Activated CD8-positive, alpha-beta T cell treated with anti-CD3 and anti-CD28 coated beads for 36 hours (primary cell): ENCODE measurements around the gene WDHD1. TPM values are rescaled to one million over a fixed set of nuclear protein-coding genes. Genes with fewer than 3 reads are reported as not detected.

Experiments
- ATAC-seq: fragments of 200-7000 bp; cut with Tn5 transposase; one replicate; pipeline ENCODE4 v1.10.0; 2021; ENCODE audit warnings: mild to moderate bottlenecking, moderate library complexity
- CTCF ChIA-PET: fragments of 350-600 bp; sonication (Branson Sonifier 250); formaldehyde crosslinking; loops from one replicate; lab custom pipeline; 2021; ENCODE audit warnings: antibody characterized with exemption; lab: Charles Lee
- POLR2A ChIA-PET: fragments of 350-600 bp; sonication (Branson Sonifier 250); formaldehyde crosslinking; loops from one replicate; lab custom pipeline; 2021; ENCODE audit warnings: antibody characterized with exemption; lab: Charles Lee
- DNase-seq: peaks from one replicate; pipeline ENCODE4 v3.0.0-alpha.2; 2020
- H3K27ac Mint-ChIP-seq: one replicate; pipeline ENCODE4 v1.8.0; 2021; ENCODE audit warnings: mild to moderate bottlenecking, mixed read lengths
- H3K27me3 Mint-ChIP-seq: one replicate; pipeline ENCODE4 v1.8.0; 2021; ENCODE audit warnings: mixed read lengths
- H3K36me3 Mint-ChIP-seq: one replicate; pipeline ENCODE4 v1.8.0; 2021; ENCODE audit warnings: low read depth, mixed read lengths
- H3K4me1 Mint-ChIP-seq: one replicate; pipeline ENCODE4 v1.8.0; 2021; ENCODE audit warnings: low read depth, mixed read lengths
- H3K4me3 Mint-ChIP-seq: one replicate; pipeline ENCODE4 v1.8.0; 2021; ENCODE audit warnings: mild to moderate bottlenecking, moderate library complexity, mixed read lengths
- H3K9me3 Mint-ChIP-seq: one replicate; pipeline ENCODE4 v1.8.0; 2021; ENCODE audit warnings: mixed read lengths
- intact Hi-C: fragments of 100-400 bp; cut with micrococcal nuclease; formaldehyde crosslinking; loops from one replicate; pipeline ENCODE4 v1.10.0; 2022
- total RNA-seq, 2 experiments: library from RNA; stranded (reverse); gene quantifications; one replicate each; pipeline ENCODE4 v1.2.3, GENCODE V29; 2021
- TF ChIP-seq, protein P1 (sequence below): fragments of 200-600 bp; IDR thresholded peaks from one replicate; pipeline ENCODE4 v1.8.0; 2022; ENCODE audit warnings: antibody characterized with exemption, mild to moderate bottlenecking

The WDHD1 gene
- total RNA-seq, 2 experiments from 2014 or later, result 59.8 to 68.4 TPM

DNA sequence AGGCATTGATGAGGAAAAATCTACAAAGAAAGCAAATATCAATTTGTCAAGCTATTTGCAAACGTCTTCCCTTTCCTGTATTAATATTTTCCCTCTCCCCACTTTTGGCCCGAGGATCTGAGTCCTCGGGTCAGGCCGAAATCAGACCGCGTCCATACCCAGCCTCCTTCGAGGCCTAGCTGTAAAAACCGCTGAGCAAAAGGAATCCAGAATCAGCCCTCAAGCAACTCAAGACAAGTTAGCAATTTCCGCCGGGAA is 24.2 kb upstream of the WDHD1 start:
- ChIA-PET POLR2A (interaction anchor here (0.6 to 3.4 kb wide), 19 partner anchors 9 to 1528 kb away, joined by 3 to 61 read pairs (median 6); partner anchors contain the start of genes DLGAP5, GCH1, LGALS3 and SOCS4), CTCF (interaction anchor here (0.6 to 3.1 kb wide), 25 partner anchors 9 to 395 kb away, joined by 3 to 50 read pairs (median 6); partner anchors contain the start of genes SOCS4 and WDHD1)
- H3K9me3 Mint-ChIP-seq, result no peaks in the 10 kb centered on the region
- intact Hi-C loops, result loop anchor here (2.0 kb wide), 1 partner anchor 24 kb away; the partner anchor contains the start of genes SOCS4 and WDHD1
- peaks cover 34% of the 10 kb centered on the region for H3K4me1 Mint-ChIP-seq
- ATAC-seq, result peak; percentile 7
- no peaks in the 10 kb centered on the region for H3K27me3 Mint-ChIP-seq
- TF ChIP-seq, protein P1, sequence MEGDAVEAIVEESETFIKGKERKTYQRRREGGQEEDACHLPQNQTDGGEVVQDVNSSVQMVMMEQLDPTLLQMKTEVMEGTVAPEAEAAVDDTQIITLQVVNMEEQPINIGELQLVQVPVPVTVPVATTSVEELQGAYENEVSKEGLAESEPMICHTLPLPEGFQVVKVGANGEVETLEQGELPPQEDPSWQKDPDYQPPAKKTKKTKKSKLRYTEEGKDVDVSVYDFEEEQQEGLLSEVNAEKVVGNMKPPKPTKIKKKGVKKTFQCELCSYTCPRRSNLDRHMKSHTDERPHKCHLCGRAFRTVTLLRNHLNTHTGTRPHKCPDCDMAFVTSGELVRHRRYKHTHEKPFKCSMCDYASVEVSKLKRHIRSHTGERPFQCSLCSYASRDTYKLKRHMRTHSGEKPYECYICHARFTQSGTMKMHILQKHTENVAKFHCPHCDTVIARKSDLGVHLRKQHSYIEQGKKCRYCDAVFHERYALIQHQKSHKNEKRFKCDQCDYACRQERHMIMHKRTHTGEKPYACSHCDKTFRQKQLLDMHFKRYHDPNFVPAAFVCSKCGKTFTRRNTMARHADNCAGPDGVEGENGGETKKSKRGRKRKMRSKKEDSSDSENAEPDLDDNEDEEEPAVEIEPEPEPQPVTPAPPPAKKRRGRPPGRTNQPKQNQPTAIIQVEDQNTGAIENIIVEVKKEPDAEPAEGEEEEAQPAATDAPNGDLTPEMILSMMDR, result no peak
- DNase-seq, result no peak
- peaks cover 29% of the 10 kb centered on the region for H3K36me3 Mint-ChIP-seq
- H3K4me3 Mint-ChIP-seq, result peak overlapping the region; percentile 85
- peak overlapping the region; percentile 95 for H3K27ac Mint-ChIP-seq

DNA sequence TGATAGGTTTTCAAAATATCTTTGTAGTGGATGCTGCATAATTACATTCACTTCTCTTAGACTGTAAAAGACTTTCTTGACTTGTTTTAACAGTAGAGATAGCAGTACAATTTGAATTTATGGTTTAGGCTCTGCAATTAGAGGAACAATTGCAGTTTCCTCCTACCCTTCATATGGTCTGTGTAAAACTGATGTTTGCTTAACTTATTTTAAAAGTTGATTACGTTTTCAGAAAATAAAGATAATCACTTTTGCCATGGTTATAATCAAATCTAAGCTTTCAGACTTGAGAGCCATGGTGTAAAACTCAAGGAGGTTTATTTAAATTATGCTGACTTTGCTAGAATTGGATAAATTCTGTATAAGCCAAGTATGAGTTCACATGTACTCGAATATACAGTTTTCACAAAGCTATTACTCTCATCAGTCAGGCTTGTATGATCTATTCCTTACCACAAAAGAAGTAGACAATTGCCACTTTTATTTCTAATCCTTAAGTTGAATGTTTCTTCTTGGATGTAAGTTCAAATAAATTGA is 22.1 kb upstream of the WDHD1 start:
- ChIA-PET CTCF (interaction anchor here (0.9 kb wide), 1 partner anchor 17 kb away, joined by 3 read pairs; no protein-coding TSS in a partner anchor), POLR2A (interaction anchor here (1.6 kb wide), 1 partner anchor 22 kb away, joined by 5 read pairs; the partner anchor contains the start of genes SOCS4 and WDHD1)
- no peak for DNase-seq
- no peak for ATAC-seq
- intact Hi-C loops, result no loop called here
- H3K27ac Mint-ChIP-seq, result no peak overlapping the region
- no peaks in the 10 kb centered on the region for H3K9me3 Mint-ChIP-seq
- no peak overlapping the region for H3K4me3 Mint-ChIP-seq
- H3K27me3 Mint-ChIP-seq, result no peaks in the 10 kb centered on the region
- peaks cover 20% of the 10 kb centered on the region for H3K36me3 Mint-ChIP-seq
- TF ChIP-seq, protein P1, result no peak
- H3K4me1 Mint-ChIP-seq, result peaks cover 34% of the 10 kb centered on the region

DNA sequence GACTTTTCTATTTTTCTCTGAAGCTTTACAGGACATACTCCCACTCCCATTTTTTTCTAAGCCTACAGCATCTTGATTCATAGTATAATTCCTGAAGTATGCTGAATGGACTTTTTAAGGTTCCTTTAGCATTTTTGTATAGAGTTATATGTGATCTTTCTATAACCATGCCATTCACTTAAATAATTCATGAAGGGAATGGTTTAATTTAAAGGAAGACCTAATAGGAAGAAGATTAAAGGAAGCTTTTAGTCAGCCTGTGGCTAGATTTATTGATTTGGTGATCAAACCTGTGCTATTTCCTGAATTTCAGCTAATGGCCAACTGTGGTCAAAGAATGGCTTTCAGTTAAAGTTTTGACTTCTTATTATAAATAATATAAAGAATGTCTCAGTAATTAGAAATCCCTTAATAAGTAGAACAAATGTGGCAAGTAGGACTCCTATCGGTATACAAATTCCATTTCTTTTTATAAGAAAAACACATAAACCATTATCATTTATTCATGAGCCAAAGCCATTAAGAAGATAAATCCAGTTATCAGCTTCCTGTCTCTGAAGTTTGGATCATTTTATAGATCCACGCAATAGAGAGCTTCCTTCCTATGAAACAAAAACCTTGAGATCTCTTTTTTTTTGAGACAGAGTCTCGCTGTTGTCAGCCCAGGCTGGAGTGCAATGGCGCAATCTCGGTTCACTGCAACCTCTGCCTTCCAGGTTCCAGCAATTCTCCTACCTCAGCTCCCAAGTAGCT is 20.6 kb upstream of the WDHD1 start:
- POLR2A ChIA-PET, result interaction anchor here (0.6 to 1.7 kb wide), 5 partner anchors 10 to 88 kb away, joined by 3 to 7 read pairs (median 3); partner anchors contain the start of genes SOCS4 and WDHD1
- ATAC-seq, result no peak

DNA sequence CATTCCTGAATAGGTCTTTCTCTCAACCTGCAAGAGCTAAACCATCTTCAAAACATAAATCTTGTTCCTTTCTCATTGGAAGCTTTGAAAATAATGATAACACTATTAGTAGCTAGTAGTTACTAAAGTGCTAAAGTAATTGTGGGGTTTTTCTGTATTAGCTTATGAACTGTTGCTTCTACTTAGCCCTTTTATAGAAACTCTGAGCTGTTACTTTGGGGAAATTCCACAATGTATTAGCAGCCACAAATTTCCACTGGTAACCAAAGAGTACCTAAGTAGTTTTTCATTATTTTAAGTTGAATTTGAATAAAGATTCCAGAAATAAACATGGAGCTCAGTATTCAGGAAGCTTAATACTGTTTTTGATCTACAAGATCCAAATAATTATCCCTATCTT is 18.2 kb upstream of the WDHD1 start:
- no peak for DNase-seq
- POLR2A ChIA-PET, result interaction anchor here (0.9 to 2.7 kb wide), 3 partner anchors 9 to 18 kb away, joined by 3 to 15 read pairs (median 6); partner anchors contain the start of genes SOCS4 and WDHD1
- Mint-ChIP-seq H3K36me3 (peaks cover 15% of the 10 kb centered on the region), H3K4me3 (no peak overlapping the region), H3K27ac (peak overlapping the region; percentile 46), H3K27me3 (no peaks in the 10 kb centered on the region), H3K4me1 (peaks cover 10% of the 10 kb centered on the region), H3K9me3 (no peaks in the 10 kb centered on the region)
- TF ChIP-seq, protein P1, result no peak
- no peak for ATAC-seq
- CTCF ChIA-PET, result interaction anchor here (1.1 to 1.6 kb wide), 4 partner anchors 15 to 215 kb away, joined by 3 to 6 read pairs (median 4); partner anchors contain the start of gene GCH1
- intact Hi-C loops, result no loop called here

More for the DNA sequence above, 20.6 kb upstream of the WDHD1 start:
- Mint-ChIP-seq H3K9me3 (no peaks in the 10 kb centered on the region), H3K27ac (no peak overlapping the region), H3K27me3 (no peaks in the 10 kb centered on the region), H3K4me3 (no peak overlapping the region), H3K36me3 (peaks cover 18% of the 10 kb centered on the region), H3K4me1 (peaks cover 20% of the 10 kb centered on the region)
- no peak for DNase-seq
- intact Hi-C loops, result no loop called here
- TF ChIP-seq, protein P1, result no peak
- CTCF ChIA-PET, result interaction anchor here (0.7 to 0.9 kb wide), 2 partner anchors 21 to 43 kb away, joined by 3 to 4 read pairs; partner anchors contain the start of genes SOCS4 and WDHD1
